CD4-positive, alpha-beta T cell (primary cell): ENCODE data around the gene SORCS2. TPM values are rescaled to one million over a fixed set of nuclear protein-coding genes. Genes with fewer than 3 reads are reported as not detected.
A peak's percentile ranks its signal among the peaks of the same experiment; 100 is the strongest.

ENCODE experiments used
- ATAC-seq: fragments of 200-7000 bp; cut with Tn5 transposase; one replicate; pipeline ENCODE4 v1.10.0; 2022; ENCODE audit warnings: mild to moderate bottlenecking; ENCODE audit not compliant: poor library complexity
- CTCF ChIA-PET: fragments of 350-600 bp; sonication (Branson Sonifier 250); formaldehyde crosslinking; loops from one replicate; lab custom pipeline; 2021; ENCODE audit warnings: antibody characterized with exemption, inconsistent platforms; lab: Charles Lee
- POLR2A ChIA-PET: fragments of 350-600 bp; sonication (Branson Sonifier 250); formaldehyde crosslinking; loops from one replicate; lab custom pipeline; 2021; ENCODE audit warnings: antibody characterized with exemption, inconsistent platforms; lab: Charles Lee
- DNase-seq, 14 experiments: peaks; one replicate each; pipeline ENCODE4 v3.0.0-alpha.2; 2013 to 2020; ENCODE audit warnings: mixed read lengths in 2 of 14
- H3K27ac ChIP-seq, 2 donors: one replicate each; pipeline versions ENCODE4 v1.5.1 to v1.7.0; 2013; ENCODE audit warnings: low read length in 2 of 2, low read depth in 1 of 2, mild to moderate bottlenecking in 1 of 2
- H3K27me3 ChIP-seq, 2 experiments: 1 replicate in 1 of 2; 2 replicates in 1 of 2; pipeline versions ENCODE4 v1.6.1 to v1.7.0; 2013; ENCODE audit warnings: low read length in 2 of 2, control low read depth in 1 of 2, mild to moderate bottlenecking in 1 of 2, moderate library complexity in 1 of 2; ENCODE audit not compliant: insufficient read depth in 2 of 2, control insufficient read depth in 1 of 2
- H3K36me3 ChIP-seq: one replicate; pipeline ENCODE4 v1.6.1; 2013; ENCODE audit warnings: low read length, control low read depth; ENCODE audit not compliant: insufficient read depth
- H3K4me1 ChIP-seq: one replicate; pipeline ENCODE4 v1.6.1; 2013; ENCODE audit warnings: low read length, control low read depth; ENCODE audit not compliant: insufficient read depth
- H3K4me3 ChIP-seq: one replicate; pipeline ENCODE4 v1.5.1; 2013; ENCODE audit warnings: mild to moderate bottlenecking, low read length, moderate library complexity
- H3K9me3 ChIP-seq, 2 experiments: 1 replicate in 1 of 2; 2 replicates in 1 of 2; pipeline versions ENCODE4 v1.6.1 to v1.7.0; 2013; ENCODE audit warnings: low read length in 2 of 2, mild to moderate bottlenecking in 2 of 2, control low read depth in 1 of 2, moderate library complexity in 1 of 2; ENCODE audit not compliant: control insufficient read depth in 1 of 2, insufficient read depth in 1 of 2
- H3K27ac Mint-ChIP-seq: one replicate; pipeline ENCODE4 v1.8.0; 2020; ENCODE audit warnings: mixed read lengths
- H3K27me3 Mint-ChIP-seq: one replicate; pipeline ENCODE4 v1.8.0; 2021; ENCODE audit warnings: mixed read lengths
- H3K36me3 Mint-ChIP-seq: one replicate; pipeline ENCODE4 v1.8.0; 2021; ENCODE audit warnings: low read depth, mixed read lengths
- H3K4me1 Mint-ChIP-seq: one replicate; pipeline ENCODE4 v1.8.0; 2021; ENCODE audit warnings: low read depth, mixed read lengths
- H3K4me3 Mint-ChIP-seq: one replicate; pipeline ENCODE4 v1.8.0; 2020; ENCODE audit warnings: mild to moderate bottlenecking, mixed read lengths
- H3K9me3 Mint-ChIP-seq: one replicate; pipeline ENCODE4 v1.8.0; 2020; ENCODE audit warnings: mixed read lengths
- CTCF ChIP-seq: fragments of 200-600 bp; IDR thresholded peaks from one replicate; pipeline ENCODE4 v1.8.0; 2022; ENCODE audit warnings: antibody characterized with exemption, mild to moderate bottlenecking
- intact Hi-C, 2 experiments: fragments of 100-400 bp; cut with DNase I in 1 of 2; cut with micrococcal nuclease in 1 of 2; formaldehyde crosslinking; loops; one replicate each; pipeline versions ENCODE4 v1.15.1 to v1.9.0; 2023 to 2025; cut with DNase I, micrococcal nuclease
- total RNA-seq, 174 experiments: library from RNA in 2 of 174; stranded (reverse) in 2 of 174; gene quantifications; one replicate each; pipeline ENCODE4 v1.2.3 and lab custom pipeline; 2021 to 2026

SORCS2 gene
- total RNA-seq, 2 experiments from 2014 or later = not detected

GRCh38 chr4:7424553-7425111 lies 232.3 kb downstream of the SORCS2 start:
- POLR2A ChIA-PET = no interaction called here
- H3K4me1 Mint-ChIP-seq = no peaks in the 10 kb centered on the region
- no peak overlapping the region for H3K4me3 Mint-ChIP-seq
- Histone ChIP-seq H3K27ac (no peak overlapping the region), H3K36me3 (no peaks in the 10 kb centered on the region), H3K4me3 (no peak overlapping the region), H3K27me3 (no peaks in the 10 kb centered on the region), H3K4me1 (no peaks in the 10 kb centered on the region), H3K9me3 (no peaks in the 10 kb centered on the region)
- no peak for TF ChIP-seq CTCF
- CTCF ChIA-PET = no interaction called here
- intact Hi-C loops = no loop called here
- DNase-seq = peak in 1 of 14 experiments; percentile 25
- H3K36me3 Mint-ChIP-seq = no peaks in the 10 kb centered on the region
- no peak overlapping the region for H3K27ac Mint-ChIP-seq
- ATAC-seq = no peak
- H3K27me3 Mint-ChIP-seq = no peaks in the 10 kb centered on the region
- H3K9me3 Mint-ChIP-seq = no peaks in the 10 kb centered on the region

GRCh38 chr4:7425124-7425523 lies 232.8 kb downstream of the SORCS2 start:
- Mint-ChIP-seq H3K27me3 (no peaks in the 10 kb centered on the region), H3K4me1 (no peaks in the 10 kb centered on the region), H3K9me3 (no peaks in the 10 kb centered on the region), H3K27ac (no peak overlapping the region), H3K36me3 (no peaks in the 10 kb centered on the region), H3K4me3 (no peak overlapping the region)
- Histone ChIP-seq H3K27ac (no peak overlapping the region), H3K36me3 (no peaks in the 10 kb centered on the region), H3K4me3 (no peak overlapping the region), H3K27me3 (no peaks in the 10 kb centered on the region), H3K9me3 (no peaks in the 10 kb centered on the region), H3K4me1 (no peaks in the 10 kb centered on the region)
- TF ChIP-seq CTCF = no peak
- POLR2A ChIA-PET = no interaction called here
- ATAC-seq = no peak
- no peak for DNase-seq
- intact Hi-C loops = no loop called here
- CTCF ChIA-PET = no interaction called here

GRCh38 chr4:7425591-7426468 lies 233.5 kb downstream of the SORCS2 start:
- intact Hi-C loops = no loop called here
- H3K9me3 Mint-ChIP-seq = no peaks in the 10 kb centered on the region
- CTCF ChIA-PET = no interaction called here
- POLR2A ChIA-PET = no interaction called here
- H3K4me1 Mint-ChIP-seq = no peaks in the 10 kb centered on the region
- no peak overlapping the region for H3K4me3 Mint-ChIP-seq
- Histone ChIP-seq H3K36me3 (no peaks in the 10 kb centered on the region), H3K4me3 (no peak overlapping the region), H3K4me1 (no peaks in the 10 kb centered on the region), H3K27me3 (no peaks in the 10 kb centered on the region), H3K9me3 (no peaks in the 10 kb centered on the region), H3K27ac (no peak overlapping the region)
- H3K36me3 Mint-ChIP-seq = no peaks in the 10 kb centered on the region
- DNase-seq (no peak), ATAC-seq (no peak)
- H3K27ac Mint-ChIP-seq = no peak overlapping the region
- no peaks in the 10 kb centered on the region for H3K27me3 Mint-ChIP-seq
- no peak for TF ChIP-seq CTCF
